Measurements from ENCODE around the gene CCDC54. TPM values are rescaled to one million over a fixed set of nuclear protein-coding genes. Genes with fewer than 3 reads are reported as not detected.

The CCDC54 gene
- total RNA-seq, 4 donors from 2014 or later: not detected

DNA sequence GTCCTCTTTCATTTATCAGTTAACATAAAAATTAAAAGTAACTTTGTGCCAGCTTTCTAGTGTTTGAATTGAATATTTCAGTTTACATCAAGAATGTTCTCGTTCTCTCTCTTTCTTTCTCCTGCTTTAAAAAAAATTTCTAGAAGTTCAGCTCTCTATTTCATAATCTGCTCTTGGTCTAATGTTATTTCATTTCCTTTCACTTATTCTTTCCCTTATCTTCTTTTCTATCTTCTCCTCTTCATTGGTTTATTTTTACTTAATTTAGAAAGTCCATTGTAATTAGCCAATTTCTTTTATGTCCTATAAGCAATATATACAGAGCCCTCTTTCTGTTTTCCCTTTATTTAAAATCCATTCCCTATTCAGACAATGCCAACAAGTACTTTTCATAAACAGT is 44.6 kb downstream of the CCDC54 start:
- H3K9me3 ChIP-seq: no peaks in the 10 kb centered on the region
- H3K27ac ChIP-seq: no peak overlapping the region
- H3K4me1 ChIP-seq: peaks cover 0 to 11% (median 0%) of the 10 kb centered on the region in 4 donors
- H3K36me3 ChIP-seq: no peaks in the 10 kb centered on the region
- H3K27me3 ChIP-seq: no peaks in the 10 kb centered on the region
- DNase-seq (ENCODE audit: low spot score in 2 of 2): no peak
- TF ChIP-seq POLR2A (IDR thresholded peaks at IDR 0.05): no peak
- no peak for TF ChIP-seq EP300 (IDR thresholded peaks at IDR 0.05)
- TF ChIP-seq, protein P1, sequence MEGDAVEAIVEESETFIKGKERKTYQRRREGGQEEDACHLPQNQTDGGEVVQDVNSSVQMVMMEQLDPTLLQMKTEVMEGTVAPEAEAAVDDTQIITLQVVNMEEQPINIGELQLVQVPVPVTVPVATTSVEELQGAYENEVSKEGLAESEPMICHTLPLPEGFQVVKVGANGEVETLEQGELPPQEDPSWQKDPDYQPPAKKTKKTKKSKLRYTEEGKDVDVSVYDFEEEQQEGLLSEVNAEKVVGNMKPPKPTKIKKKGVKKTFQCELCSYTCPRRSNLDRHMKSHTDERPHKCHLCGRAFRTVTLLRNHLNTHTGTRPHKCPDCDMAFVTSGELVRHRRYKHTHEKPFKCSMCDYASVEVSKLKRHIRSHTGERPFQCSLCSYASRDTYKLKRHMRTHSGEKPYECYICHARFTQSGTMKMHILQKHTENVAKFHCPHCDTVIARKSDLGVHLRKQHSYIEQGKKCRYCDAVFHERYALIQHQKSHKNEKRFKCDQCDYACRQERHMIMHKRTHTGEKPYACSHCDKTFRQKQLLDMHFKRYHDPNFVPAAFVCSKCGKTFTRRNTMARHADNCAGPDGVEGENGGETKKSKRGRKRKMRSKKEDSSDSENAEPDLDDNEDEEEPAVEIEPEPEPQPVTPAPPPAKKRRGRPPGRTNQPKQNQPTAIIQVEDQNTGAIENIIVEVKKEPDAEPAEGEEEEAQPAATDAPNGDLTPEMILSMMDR (IDR thresholded peaks at IDR 0.05): no peak
- H3K4me3 ChIP-seq: no peak overlapping the region
- 88 to 94% methylated on average over 1 of the region's 1 CpG for WGBS, 2 donors

DNA sequence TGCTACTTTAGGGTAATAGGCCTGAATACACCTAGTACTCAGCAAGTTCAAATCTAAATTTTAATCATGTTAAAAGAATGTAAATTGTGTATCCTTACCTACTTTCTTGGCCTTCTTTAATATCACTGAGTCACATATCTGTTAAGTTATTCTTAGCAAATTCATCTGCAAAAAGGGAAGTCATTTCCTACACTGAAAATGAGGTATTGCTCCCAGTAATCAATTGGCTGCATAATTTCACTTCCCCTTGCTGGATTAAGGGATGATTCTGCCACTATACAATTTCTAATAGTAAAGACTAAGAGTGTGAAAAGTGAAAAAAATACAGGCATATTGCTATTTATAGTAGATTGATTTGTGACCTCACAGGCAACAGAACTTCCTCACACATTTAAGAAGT is 47.8 kb downstream of the CCDC54 start:
- no peak for DNase-seq (ENCODE audit: low spot score in 2 of 2)
- H3K4me3 ChIP-seq: no peak overlapping the region

DNA sequence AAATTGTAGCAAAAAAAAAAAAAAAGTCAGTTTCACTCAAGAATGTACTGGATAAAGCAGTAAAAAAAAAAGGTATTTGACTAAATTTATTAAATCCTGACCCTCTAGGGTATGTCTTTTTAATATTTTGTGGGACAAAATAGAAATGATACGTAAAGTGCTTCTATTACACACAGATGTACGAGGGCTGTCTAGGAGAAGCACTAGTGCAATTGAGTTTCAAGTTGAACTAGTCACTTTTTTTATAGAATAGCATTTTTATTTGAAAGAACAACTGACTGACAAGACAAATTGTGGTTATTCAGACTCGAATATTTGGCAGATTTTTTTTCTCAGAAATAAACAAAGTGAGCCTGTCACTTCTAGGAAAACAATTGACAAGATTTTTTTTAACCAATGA is 49.0 kb downstream of the CCDC54 start:
- Histone ChIP-seq H3K4me3 (no peak overlapping the region), H3K9me3 (no peaks in the 10 kb centered on the region), H3K27ac (no peak overlapping the region), H3K27me3 (no peaks in the 10 kb centered on the region), H3K36me3 (no peaks in the 10 kb centered on the region), H3K4me1 (peaks cover 0 to 21% (median 0%) of the 10 kb centered on the region in 4 donors)
- 69% methylated on average over 3 of the region's 3 CpGs for WGBS, 2 donors
- no peak for DNase-seq (ENCODE audit: low spot score in 2 of 2)
- TF ChIP-seq, protein P1 (IDR thresholded peaks at IDR 0.05): no peak
- no peak for TF ChIP-seq POLR2A (IDR thresholded peaks at IDR 0.05)
- no peak for TF ChIP-seq EP300 (IDR thresholded peaks at IDR 0.05)

More for the DNA sequence above, 47.8 kb downstream of the CCDC54 start:
- Histone ChIP-seq H3K4me1 (peaks cover 0 to 19% (median 0%) of the 10 kb centered on the region in 4 donors), H3K9me3 (no peaks in the 10 kb centered on the region), H3K27ac (no peak overlapping the region), H3K36me3 (no peaks in the 10 kb centered on the region), H3K27me3 (no peaks in the 10 kb centered on the region)
- no peak for TF ChIP-seq EP300 (IDR thresholded peaks at IDR 0.05)
- TF ChIP-seq, protein P1 (IDR thresholded peaks at IDR 0.05): no peak
- TF ChIP-seq POLR2A (IDR thresholded peaks at IDR 0.05): no peak

Other genes starting within 250 kb of the CCDC54 start
- gene BBX, start 145.5 kb downstream of the CCDC54 start, total RNA-seq: 100 to 1,000 TPM in 1 of 4 donors, 10 to 100 TPM in 3; 54.3 to 104 (median 88.1) TPM

Data from tibial nerve (tissue), 4 donors.